Mesothelial cell of epicardium (in vitro differentiated cells): ENCODE measurements around the gene SEMA5A. TPM values are rescaled to one million over a fixed set of nuclear protein-coding genes. Genes with fewer than 3 reads are reported as not detected.

Experiments used
- DNase-seq, 2 experiments: peaks; one replicate each; pipeline ENCODE4 v3.0.0; 2021; ENCODE audit warnings: low spot score in 2 of 2; ENCODE audit not compliant: unreplicated experiment in 2 of 2
- H3K27ac Mint-ChIP-seq: 2 replicates; pipeline ENCODE4 v1.8.0; 2021; ENCODE audit warnings: mixed read lengths
- H3K27me3 Mint-ChIP-seq: 2 replicates; pipeline ENCODE4 v1.8.0; 2021; ENCODE audit warnings: low read depth, mixed read lengths
- H3K36me3 Mint-ChIP-seq: 2 replicates; pipeline ENCODE4 v1.8.0; 2021; ENCODE audit warnings: mixed read lengths
- H3K4me1 Mint-ChIP-seq: 2 replicates; pipeline ENCODE4 v1.8.0; 2021; ENCODE audit warnings: mixed read lengths
- H3K4me3 Mint-ChIP-seq: 2 replicates; pipeline ENCODE4 v1.8.0; 2021; ENCODE audit warnings: mild to moderate bottlenecking, moderate library complexity, mixed read lengths
- H3K9me3 Mint-ChIP-seq: 2 replicates; pipeline ENCODE4 v1.8.0; 2021; ENCODE audit warnings: mixed read lengths
- CTCF ChIP-seq: fragments of 200-600 bp; sonication (generic); IDR thresholded peaks from one replicate; pipeline ENCODE4 v1.5.0; 2021; ENCODE audit warnings: antibody characterized with exemption; ENCODE audit not compliant: unreplicated experiment
- total RNA-seq: library from RNA; stranded (reverse); gene quantifications from 3 replicates; pipeline ENCODE4 v1.2.1, GENCODE V29; 2021

SEMA5A gene
- total RNA-seq, 1 donor from 2014 or later, result 26.7 TPM

- H3K9me3 Mint-ChIP-seq, result no peaks in the 10 kb centered on the region
- no peaks in the 10 kb centered on the region for H3K36me3 Mint-ChIP-seq
- DNase-seq, result no peak
These were observed 22.6 kb downstream of the SEMA5A start for GRCh38 chr5:9523090-9523823.

GRCh38 chr5:9519537-9519936 lies 26.3 kb downstream of the SEMA5A start:
- H3K4me3 Mint-ChIP-seq, result no peak overlapping the region
- no peak overlapping the region for H3K27ac Mint-ChIP-seq
- no peaks in the 10 kb centered on the region for H3K36me3 Mint-ChIP-seq
- peaks cover 10% of the 10 kb centered on the region for H3K4me1 Mint-ChIP-seq
- TF ChIP-seq CTCF, result no peak
- no peaks in the 10 kb centered on the region for H3K9me3 Mint-ChIP-seq
- no peak for DNase-seq
- no peaks in the 10 kb centered on the region for H3K27me3 Mint-ChIP-seq

More at GRCh38 chr5:9523090-9523823, 22.6 kb downstream of the SEMA5A start:
- peaks cover 10% of the 10 kb centered on the region for H3K4me1 Mint-ChIP-seq
- H3K27ac Mint-ChIP-seq, result no peak overlapping the region
- no peak for TF ChIP-seq CTCF
- H3K4me3 Mint-ChIP-seq, result no peak overlapping the region
- H3K27me3 Mint-ChIP-seq, result no peaks in the 10 kb centered on the region

GRCh38 chr5:9516591-9516990 lies 29.3 kb downstream of the SEMA5A start:
- no peak for DNase-seq
- TF ChIP-seq CTCF, result no peak

GRCh38 chr5:9515436-9515835 lies 30.4 kb downstream of the SEMA5A start:
- Mint-ChIP-seq H3K36me3 (no peaks in the 10 kb centered on the region), H3K4me3 (no peak overlapping the region), H3K27me3 (no peaks in the 10 kb centered on the region), H3K27ac (no peak overlapping the region), H3K4me1 (peaks cover 17% of the 10 kb centered on the region), H3K9me3 (no peaks in the 10 kb centered on the region)
- no peak for TF ChIP-seq CTCF
- DNase-seq, result no peak

More at GRCh38 chr5:9516591-9516990, 29.3 kb downstream of the SEMA5A start:
- Mint-ChIP-seq H3K4me3 (no peak overlapping the region), H3K27ac (no peak overlapping the region), H3K9me3 (no peaks in the 10 kb centered on the region), H3K27me3 (no peaks in the 10 kb centered on the region), H3K36me3 (no peaks in the 10 kb centered on the region), H3K4me1 (peaks cover 17% of the 10 kb centered on the region)

GRCh38 chr5:9514968-9515367 lies 30.9 kb downstream of the SEMA5A start:
- Mint-ChIP-seq H3K4me1 (peaks cover 17% of the 10 kb centered on the region), H3K36me3 (no peaks in the 10 kb centered on the region), H3K4me3 (no peak overlapping the region), H3K9me3 (no peaks in the 10 kb centered on the region), H3K27me3 (no peaks in the 10 kb centered on the region), H3K27ac (no peak overlapping the region)
- TF ChIP-seq CTCF, result no peak
- DNase-seq, result no peak
